SK-N-SH (cell line): ENCODE results near the gene AKAP12.

ENCODE experiments used
- EP300 ChIP-seq, 2 experiments: IDR thresholded peaks; 2 replicates each; pipeline versions ENCODE4 v1.4.0 to v1.6.1; 2012; ENCODE audit warnings: borderline replicate concordance in 1 of 2, low read depth in 1 of 2, low read length in 1 of 2
- EZH2phosphoT487 ChIP-seq: fragments of 200-600 bp; sonication (generic); IDR thresholded peaks from 2 replicates; pipeline ENCODE4 v1.6.1; 2017; ENCODE audit warnings: low read depth, mixed run types, mild to moderate bottlenecking, antibody characterized with exemption, moderate library complexity, borderline replicate concordance
- FOXJ3 ChIP-seq: sonication (generic); formaldehyde crosslinking; IDR thresholded peaks from 2 replicates; pipeline ENCODE4 v1.5.1; 2020; ENCODE audit warnings: mild to moderate bottlenecking, missing genetic modification reagents
- FOXM1 ChIP-seq: IDR thresholded peaks from 2 replicates; pipeline ENCODE4 v1.4.0; 2012; ENCODE audit warnings: low read depth, mild to moderate bottlenecking
- GABPA ChIP-seq: IDR thresholded peaks from 2 replicates; pipeline ENCODE4 v1.4.0; 2012; ENCODE audit warnings: low read depth, mild to moderate bottlenecking
- POLR2AphosphoS5 ChIP-seq: IDR thresholded peaks from 2 replicates; pipeline ENCODE4 v1.6.1; 2012; ENCODE audit warnings: low read depth, low read length
- RAD21 ChIP-seq: IDR thresholded peaks from 2 replicates; pipeline ENCODE4 v1.6.1; 2012; ENCODE audit warnings: mild to moderate bottlenecking, low read length
- SMC3 ChIP-seq: IDR thresholded peaks from 2 replicates; pipeline ENCODE4 v1.6.1; 2012; ENCODE audit warnings: low read depth, low read length, improper control_type of control experiment
- TAF1 ChIP-seq: IDR thresholded peaks from 2 replicates; pipeline ENCODE4 v1.6.1; 2012; ENCODE audit warnings: low read depth, mild to moderate bottlenecking, low read length, moderate library complexity, borderline replicate concordance
- TEAD4 ChIP-seq: IDR thresholded peaks from 2 replicates; pipeline ENCODE4 v1.4.0; 2012; ENCODE audit warnings: mild to moderate bottlenecking, borderline replicate concordance; ENCODE audit not compliant: insufficient read depth
- TF ChIP-seq, protein P1 (sequence below): IDR thresholded peaks from 2 replicates; pipeline ENCODE4; 2012
- TF ChIP-seq, protein P2 (sequence below): fragments of 200-600 bp; sonication (generic); IDR thresholded peaks from 2 replicates; pipeline ENCODE4 v1.6.1; 2017; ENCODE audit warnings: antibody characterized with exemption, mild to moderate bottlenecking, moderate library complexity

DNA sequence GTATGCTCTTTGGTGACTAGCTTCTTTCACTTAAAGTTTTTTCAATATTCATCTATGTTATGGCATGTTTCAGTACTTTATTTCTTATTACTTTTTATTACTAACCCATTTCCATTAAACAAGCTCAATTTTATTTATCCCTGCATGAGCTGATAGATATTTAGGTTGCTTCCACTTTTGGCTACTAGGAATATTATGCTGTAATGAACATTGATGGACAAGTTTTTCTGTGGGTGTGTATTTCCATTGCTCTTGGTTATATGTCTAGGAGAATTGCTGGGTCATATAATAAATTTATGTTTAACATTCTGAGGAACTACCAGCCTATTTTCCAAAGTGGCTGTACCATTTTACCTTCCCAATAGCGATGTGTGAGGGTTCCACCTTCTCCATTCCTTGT, 81.7 kb downstream of the AKAP12 start:
- no peak for TF ChIP-seq FOXM1
- TF ChIP-seq, protein P1, sequence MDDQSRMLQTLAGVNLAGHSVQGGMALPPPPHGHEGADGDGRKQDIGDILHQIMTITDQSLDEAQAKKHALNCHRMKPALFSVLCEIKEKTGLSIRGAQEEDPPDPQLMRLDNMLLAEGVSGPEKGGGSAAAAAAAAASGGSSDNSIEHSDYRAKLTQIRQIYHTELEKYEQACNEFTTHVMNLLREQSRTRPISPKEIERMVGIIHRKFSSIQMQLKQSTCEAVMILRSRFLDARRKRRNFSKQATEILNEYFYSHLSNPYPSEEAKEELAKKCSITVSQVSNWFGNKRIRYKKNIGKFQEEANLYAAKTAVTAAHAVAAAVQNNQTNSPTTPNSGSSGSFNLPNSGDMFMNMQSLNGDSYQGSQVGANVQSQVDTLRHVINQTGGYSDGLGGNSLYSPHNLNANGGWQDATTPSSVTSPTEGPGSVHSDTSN: no peak
- TF ChIP-seq, protein P2, sequence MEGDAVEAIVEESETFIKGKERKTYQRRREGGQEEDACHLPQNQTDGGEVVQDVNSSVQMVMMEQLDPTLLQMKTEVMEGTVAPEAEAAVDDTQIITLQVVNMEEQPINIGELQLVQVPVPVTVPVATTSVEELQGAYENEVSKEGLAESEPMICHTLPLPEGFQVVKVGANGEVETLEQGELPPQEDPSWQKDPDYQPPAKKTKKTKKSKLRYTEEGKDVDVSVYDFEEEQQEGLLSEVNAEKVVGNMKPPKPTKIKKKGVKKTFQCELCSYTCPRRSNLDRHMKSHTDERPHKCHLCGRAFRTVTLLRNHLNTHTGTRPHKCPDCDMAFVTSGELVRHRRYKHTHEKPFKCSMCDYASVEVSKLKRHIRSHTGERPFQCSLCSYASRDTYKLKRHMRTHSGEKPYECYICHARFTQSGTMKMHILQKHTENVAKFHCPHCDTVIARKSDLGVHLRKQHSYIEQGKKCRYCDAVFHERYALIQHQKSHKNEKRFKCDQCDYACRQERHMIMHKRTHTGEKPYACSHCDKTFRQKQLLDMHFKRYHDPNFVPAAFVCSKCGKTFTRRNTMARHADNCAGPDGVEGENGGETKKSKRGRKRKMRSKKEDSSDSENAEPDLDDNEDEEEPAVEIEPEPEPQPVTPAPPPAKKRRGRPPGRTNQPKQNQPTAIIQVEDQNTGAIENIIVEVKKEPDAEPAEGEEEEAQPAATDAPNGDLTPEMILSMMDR: no peak
- no peak for TF ChIP-seq FOXJ3 (CRISPR knock-in tag)
- TF ChIP-seq SMC3: no peak
- TF ChIP-seq RAD21: no peak
- no peak for TF ChIP-seq POLR2AphosphoS5
- no peak for TF ChIP-seq TAF1
- TF ChIP-seq GABPA: no peak
- no peak for TF ChIP-seq EZH2phosphoT487
- TF ChIP-seq EP300 (IDR thresholded peaks at IDR 0.05; ENCODE audit: borderline replicate concordance in 1 of 2, low read depth in 1 of 2, low read length in 1 of 2): no peak
- no peak for TF ChIP-seq TEAD4
